ENCODE data around the gene TLE7. TPM values are rescaled to one million over a fixed set of nuclear protein-coding genes. Genes with fewer than 3 reads are reported as not detected.

The TLE7 gene
- total RNA-seq, 1 donor from 2014 or later: not detected

DNA sequence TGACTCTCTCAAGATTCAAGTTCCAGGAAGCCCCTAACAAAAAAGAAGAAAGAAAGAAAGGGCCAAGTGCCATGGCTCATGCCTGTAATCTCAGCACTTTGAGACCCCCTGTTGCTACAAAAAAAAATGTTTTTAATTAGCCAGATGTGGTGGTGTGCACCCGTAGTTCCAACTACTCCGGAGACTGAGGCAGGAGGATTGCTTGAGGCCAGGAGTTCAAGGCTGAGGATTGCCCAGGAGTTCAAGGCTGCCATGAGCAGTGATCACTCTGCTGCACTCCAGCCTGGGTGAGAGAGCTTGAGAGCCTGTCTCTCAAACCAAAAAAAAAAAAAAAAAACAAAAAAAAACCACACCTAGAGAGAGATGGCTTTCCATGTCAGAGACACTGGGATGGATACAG lies 18.8 kb downstream of the TLE7 start:
- TF ChIP-seq, protein P1, sequence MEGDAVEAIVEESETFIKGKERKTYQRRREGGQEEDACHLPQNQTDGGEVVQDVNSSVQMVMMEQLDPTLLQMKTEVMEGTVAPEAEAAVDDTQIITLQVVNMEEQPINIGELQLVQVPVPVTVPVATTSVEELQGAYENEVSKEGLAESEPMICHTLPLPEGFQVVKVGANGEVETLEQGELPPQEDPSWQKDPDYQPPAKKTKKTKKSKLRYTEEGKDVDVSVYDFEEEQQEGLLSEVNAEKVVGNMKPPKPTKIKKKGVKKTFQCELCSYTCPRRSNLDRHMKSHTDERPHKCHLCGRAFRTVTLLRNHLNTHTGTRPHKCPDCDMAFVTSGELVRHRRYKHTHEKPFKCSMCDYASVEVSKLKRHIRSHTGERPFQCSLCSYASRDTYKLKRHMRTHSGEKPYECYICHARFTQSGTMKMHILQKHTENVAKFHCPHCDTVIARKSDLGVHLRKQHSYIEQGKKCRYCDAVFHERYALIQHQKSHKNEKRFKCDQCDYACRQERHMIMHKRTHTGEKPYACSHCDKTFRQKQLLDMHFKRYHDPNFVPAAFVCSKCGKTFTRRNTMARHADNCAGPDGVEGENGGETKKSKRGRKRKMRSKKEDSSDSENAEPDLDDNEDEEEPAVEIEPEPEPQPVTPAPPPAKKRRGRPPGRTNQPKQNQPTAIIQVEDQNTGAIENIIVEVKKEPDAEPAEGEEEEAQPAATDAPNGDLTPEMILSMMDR (IDR thresholded peaks at IDR 0.05; ENCODE audit: unreplicated experiment): no peak
- Mint-ChIP-seq H3K9me3 (ENCODE audit: unreplicated experiment) (no peaks in the 10 kb centered on the region), H3K36me3 (ENCODE audit: low read depth, unreplicated experiment) (peaks cover 9% of the 10 kb centered on the region), H3K4me1 (ENCODE audit: unreplicated experiment) (peaks cover 7% of the 10 kb centered on the region), H3K4me3 (ENCODE audit: unreplicated experiment) (no peak overlapping the region), H3K27me3 (ENCODE audit: unreplicated experiment) (peaks cover 13% of the 10 kb centered on the region), H3K27ac (ENCODE audit: unreplicated experiment) (no peak overlapping the region)
- no peak for DNase-seq (ENCODE audit: low spot score)

DNA sequence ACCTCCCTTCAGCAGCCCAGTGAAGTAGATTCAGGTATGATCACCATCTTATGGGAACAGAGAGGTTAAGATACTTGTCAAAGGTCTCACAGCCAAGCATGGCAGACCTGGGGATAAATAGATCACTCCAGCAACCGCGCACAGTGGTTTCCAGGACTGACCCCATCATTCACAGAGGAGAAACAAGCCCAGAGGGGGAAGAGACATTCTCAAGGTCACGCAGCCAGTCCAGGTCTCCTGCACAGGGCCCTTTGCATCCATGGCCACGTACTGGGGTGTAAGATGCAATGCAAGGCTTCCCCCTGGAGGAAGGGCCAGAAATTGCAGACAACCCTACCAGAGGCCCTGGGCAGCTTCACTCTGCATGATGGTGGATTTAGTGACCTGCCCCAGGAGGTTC lies 19.9 kb downstream of the TLE7 start:
- Mint-ChIP-seq H3K4me3 (ENCODE audit: unreplicated experiment) (no peak overlapping the region), H3K27ac (ENCODE audit: unreplicated experiment) (no peak overlapping the region), H3K36me3 (ENCODE audit: low read depth, unreplicated experiment) (peaks cover 9% of the 10 kb centered on the region), H3K9me3 (ENCODE audit: unreplicated experiment) (no peaks in the 10 kb centered on the region), H3K4me1 (ENCODE audit: unreplicated experiment) (peaks cover 5% of the 10 kb centered on the region), H3K27me3 (ENCODE audit: unreplicated experiment) (peaks cover 13% of the 10 kb centered on the region)
- peak; percentile 44 for DNase-seq (ENCODE audit: low spot score)
- TF ChIP-seq, protein P1 (IDR thresholded peaks at IDR 0.05; ENCODE audit: unreplicated experiment): no peak

DNA sequence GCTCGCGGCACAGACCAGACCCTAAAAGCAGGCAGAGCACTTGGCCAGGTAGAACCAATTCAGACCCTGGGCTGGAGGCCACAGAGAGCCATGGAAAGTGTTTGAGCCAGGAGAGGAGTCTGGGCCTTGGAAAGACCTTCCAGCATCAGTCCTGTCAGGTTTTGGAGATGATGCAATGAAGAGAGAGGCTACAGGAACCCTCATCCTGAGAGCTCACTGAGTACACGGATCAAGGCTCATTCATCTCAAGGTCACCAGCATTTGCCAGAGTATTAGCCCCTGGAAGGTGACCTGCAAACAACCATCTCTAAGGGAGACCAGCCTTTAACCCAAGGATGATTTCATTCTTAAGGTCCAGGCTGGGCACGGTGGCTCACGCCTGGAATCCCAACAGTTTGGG lies 27.8 kb downstream of the TLE7 start:
- Mint-ChIP-seq H3K4me1 (ENCODE audit: unreplicated experiment) (no peaks in the 10 kb centered on the region), H3K27ac (ENCODE audit: unreplicated experiment) (no peak overlapping the region), H3K9me3 (ENCODE audit: unreplicated experiment) (no peaks in the 10 kb centered on the region), H3K36me3 (ENCODE audit: low read depth, unreplicated experiment) (no peaks in the 10 kb centered on the region), H3K27me3 (ENCODE audit: unreplicated experiment) (peaks cover 7% of the 10 kb centered on the region), H3K4me3 (ENCODE audit: unreplicated experiment) (no peak overlapping the region)
- DNase-seq (ENCODE audit: low spot score): no peak
- TF ChIP-seq, protein P1 (IDR thresholded peaks at IDR 0.05; ENCODE audit: unreplicated experiment): no peak

DNA sequence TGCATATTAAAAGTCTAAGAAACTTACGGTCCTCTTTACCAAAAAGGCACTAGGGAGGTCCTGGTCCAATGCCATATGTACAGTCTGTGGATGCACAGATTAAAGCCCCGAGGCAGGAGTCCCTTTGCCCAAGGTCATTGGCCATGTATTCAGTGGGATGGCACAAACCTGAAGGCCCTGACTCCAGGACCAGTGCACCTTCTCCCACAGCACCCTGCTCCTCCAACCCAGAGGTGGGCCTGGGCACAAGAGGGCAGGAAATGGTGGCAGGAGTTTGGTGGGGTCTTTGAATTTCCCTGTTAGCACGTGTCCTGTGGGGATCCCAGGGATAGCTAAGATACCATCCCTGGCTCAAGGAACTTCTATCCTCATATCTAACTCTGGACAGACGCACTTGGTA lies 28.5 kb downstream of the TLE7 start:
- no peaks in the 10 kb centered on the region for H3K36me3 Mint-ChIP-seq (ENCODE audit: low read depth, unreplicated experiment)
- H3K27me3 Mint-ChIP-seq (ENCODE audit: unreplicated experiment): peaks cover 7% of the 10 kb centered on the region
- TF ChIP-seq, protein P1 (IDR thresholded peaks at IDR 0.05; ENCODE audit: unreplicated experiment): no peak

DNA sequence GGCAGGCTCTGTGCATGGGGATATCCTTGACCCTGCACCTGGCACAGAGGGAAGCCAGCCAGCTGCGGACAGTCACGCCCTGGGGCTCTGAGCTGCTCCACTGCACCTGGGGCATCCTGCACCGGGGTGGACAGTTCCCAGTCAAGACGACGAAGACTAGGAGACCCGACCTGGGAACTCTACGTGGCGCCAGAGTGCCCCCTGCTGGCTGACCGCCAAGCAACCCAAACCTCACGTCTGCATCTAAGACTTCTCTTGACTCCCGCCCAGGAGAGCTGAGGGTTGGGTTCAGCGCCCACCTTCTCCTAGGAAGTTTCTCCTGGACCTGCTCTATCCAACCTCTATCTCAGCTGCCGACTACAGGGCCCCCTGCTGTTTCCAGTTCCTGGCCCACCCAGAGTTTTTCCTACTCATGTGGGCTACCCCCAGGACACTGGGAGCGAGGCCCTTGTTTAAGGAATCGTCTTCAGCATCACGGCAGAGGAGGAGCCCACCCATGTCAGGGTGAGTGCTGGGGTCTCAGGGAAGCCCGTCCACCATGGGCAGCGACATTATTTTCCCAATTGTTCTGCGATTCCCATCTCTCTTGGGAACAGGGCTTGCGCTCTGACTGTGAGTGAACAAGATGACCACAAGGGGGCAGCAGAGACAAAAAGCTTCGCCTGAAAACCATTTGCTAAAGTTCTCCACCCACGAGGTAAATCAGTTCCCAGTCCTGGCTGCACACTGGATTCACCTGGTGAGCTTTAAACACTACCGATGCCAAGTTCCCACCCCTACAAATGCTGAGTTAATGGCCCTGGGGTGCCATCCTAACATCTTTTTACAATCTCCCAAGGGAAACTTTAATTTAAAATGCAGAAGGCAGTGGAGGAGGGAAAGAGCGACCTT lies 29.3 kb downstream of the TLE7 start:
- Mint-ChIP-seq H3K36me3 (ENCODE audit: low read depth, unreplicated experiment) (no peaks in the 10 kb centered on the region), H3K27ac (ENCODE audit: unreplicated experiment) (no peak overlapping the region), H3K27me3 (ENCODE audit: unreplicated experiment) (peaks cover 7% of the 10 kb centered on the region), H3K4me1 (ENCODE audit: unreplicated experiment) (no peaks in the 10 kb centered on the region), H3K9me3 (ENCODE audit: unreplicated experiment) (no peaks in the 10 kb centered on the region), H3K4me3 (ENCODE audit: unreplicated experiment) (no peak overlapping the region)
- DNase-seq (ENCODE audit: low spot score): peak; percentile 81
- TF ChIP-seq, protein P1 (IDR thresholded peaks at IDR 0.05; ENCODE audit: unreplicated experiment): peak; percentile 96

More for the DNA sequence above, 28.5 kb downstream of the TLE7 start:
- H3K9me3 Mint-ChIP-seq (ENCODE audit: unreplicated experiment): no peaks in the 10 kb centered on the region
- no peak for DNase-seq (ENCODE audit: low spot score)
- no peaks in the 10 kb centered on the region for H3K4me1 Mint-ChIP-seq (ENCODE audit: unreplicated experiment)
- no peak overlapping the region for H3K4me3 Mint-ChIP-seq (ENCODE audit: unreplicated experiment)
- H3K27ac Mint-ChIP-seq (ENCODE audit: unreplicated experiment): no peak overlapping the region
